GM18951 (cell line): Measurements from ENCODE around the gene TADA3.
"Not testable (repeated sequence)": the region's sequence is repeated elsewhere in the genome, so short reads cannot be mapped to it uniquely, and the experiment has no call there.

Experiments used
- POLR2A ChIP-seq: IDR thresholded peaks from 4 replicates; pipeline ENCODE4 v1.6.1; 2011; ENCODE audit warnings: mild to moderate bottlenecking; ENCODE audit not compliant: insufficient read length, insufficient read depth; ENCODE audit errors: extremely low read depth
- in situ Hi-C: fragments of 300-500 bp; cut with MboI; formaldehyde crosslinking; loops from one replicate; pipeline ENCODE4 v1.12.0; 2022; ENCODE audit warnings: low sequenced_read_pairs, mixed read lengths, inconsistent platforms; ENCODE audit not compliant: unreplicated experiment

TADA3 gene

DNA sequence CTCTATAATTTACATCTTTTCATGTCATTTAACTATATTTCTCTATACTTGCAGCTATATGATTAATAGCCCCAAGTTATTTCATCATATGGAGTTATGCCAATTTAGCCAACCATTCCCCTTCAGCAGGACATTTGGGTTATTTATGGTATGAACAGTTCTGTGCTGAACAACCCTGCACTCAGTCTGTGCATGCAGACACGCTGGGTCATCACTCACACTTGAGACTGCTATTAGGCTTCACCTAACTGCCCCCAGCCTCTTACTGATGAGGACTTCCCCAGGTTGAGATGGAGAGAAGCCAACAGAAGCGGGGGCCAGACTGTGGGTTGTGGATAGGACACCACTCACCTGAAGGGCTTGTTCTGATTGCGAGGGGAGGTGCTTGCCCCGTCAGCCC lies 7.3 kb downstream of the TADA3 start:
- in situ Hi-C loops, result no loop called here

GRCh38 chr3:9783954-9784353 lies 8.3 kb downstream of the TADA3 start:
- in situ Hi-C loops, result no loop called here
- TF ChIP-seq POLR2A, result no peak

More for the DNA sequence above, 7.3 kb downstream of the TADA3 start:
- no peak for TF ChIP-seq POLR2A

DNA sequence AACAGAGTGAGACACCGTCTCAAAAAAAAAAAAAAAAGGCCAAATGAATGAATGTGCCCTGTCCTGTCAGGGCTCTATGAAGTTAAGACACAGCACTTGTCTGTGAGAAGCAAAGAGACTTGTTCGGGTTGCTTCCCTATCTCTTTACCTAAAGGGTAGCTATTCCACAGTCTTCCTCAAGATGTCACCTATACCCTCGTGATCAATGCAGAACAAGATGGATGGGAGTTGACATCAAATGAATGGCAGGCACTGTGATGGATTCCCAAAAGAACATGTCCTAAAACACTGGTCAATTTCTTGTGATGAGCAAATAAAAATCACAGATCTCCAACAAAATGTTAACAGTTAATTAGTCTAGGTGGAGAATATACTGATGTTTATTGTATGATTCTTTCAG lies 9.5 kb downstream of the TADA3 start:
- in situ Hi-C loops, result no loop called here
- TF ChIP-seq POLR2A, result no peak

- no peak for TF ChIP-seq POLR2A
- in situ Hi-C loops, result no loop called here
Measured at GRCh38 chr3:9781978-9782603, 10.2 kb downstream of the TADA3 start.

GRCh38 chr3:9781551-9781950 lies 10.7 kb downstream of the TADA3 start:
- TF ChIP-seq POLR2A, result no peak

DNA sequence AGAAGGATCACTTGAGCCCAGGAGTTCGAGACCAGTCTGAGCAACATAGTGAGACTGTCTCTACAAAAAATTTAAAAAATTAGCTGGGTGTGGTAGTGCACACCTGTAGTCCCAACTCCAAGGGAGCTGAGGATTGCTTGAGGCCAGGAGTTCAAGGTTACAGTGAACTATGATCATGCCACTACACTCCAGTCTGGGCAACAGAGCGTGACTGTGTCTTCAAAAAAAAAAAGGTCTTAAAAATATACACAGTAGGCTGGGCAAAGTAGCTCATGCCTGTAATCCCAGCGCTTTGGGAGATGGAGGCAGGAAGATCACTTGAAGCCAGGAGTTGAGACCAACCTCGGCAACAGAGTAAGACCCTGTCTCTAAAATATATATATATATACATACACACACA lies 11.4 kb downstream of the TADA3 start:
- in situ Hi-C loops, result no loop called here
- no peak for TF ChIP-seq POLR2A

More at GRCh38 chr3:9781551-9781950, 10.7 kb downstream of the TADA3 start:
- in situ Hi-C loops, result no loop called here

GRCh38 chr3:9780458-9780812 lies 11.8 kb downstream of the TADA3 start:
- no peak for TF ChIP-seq POLR2A
- in situ Hi-C loops, result no loop called here

DNA sequence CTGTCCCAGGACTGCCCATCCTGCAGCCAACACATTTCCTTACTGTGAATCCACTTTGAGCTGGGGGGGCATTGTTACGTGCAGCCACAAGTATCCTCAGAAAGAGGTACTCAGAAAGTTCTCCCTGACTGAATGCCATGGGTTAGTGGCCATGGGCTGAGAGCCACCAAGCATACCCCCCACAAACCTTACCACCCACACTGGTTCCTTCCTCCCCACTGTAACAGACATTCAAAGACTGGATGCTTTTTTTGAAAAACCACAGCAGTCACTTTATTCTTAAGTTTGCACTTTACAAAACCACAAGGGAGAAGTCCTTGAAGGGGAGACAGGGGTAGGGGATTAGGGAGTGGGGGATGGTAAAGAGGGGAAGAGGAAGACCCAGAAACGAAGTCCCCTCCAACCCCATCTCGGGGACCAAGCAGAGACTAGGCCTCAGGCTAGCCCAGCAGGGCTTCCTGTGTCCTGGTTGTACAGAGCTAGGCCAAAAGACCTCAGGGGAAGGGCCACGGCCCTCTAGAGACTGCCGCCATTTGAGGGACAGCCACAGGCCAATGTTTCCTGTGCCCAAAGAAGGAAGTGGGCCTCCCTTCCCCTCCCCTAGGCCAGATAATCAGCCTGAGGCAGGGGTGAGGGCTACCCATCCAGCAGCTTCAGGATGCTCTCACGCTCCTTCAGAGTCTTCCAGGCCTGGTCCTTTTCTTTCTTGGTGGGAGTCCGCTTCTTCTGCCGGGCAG lies 12.4 kb downstream of the TADA3 start:
- no peak for TF ChIP-seq POLR2A
- in situ Hi-C loops, result no loop called here

- in situ Hi-C loops, result no loop called here
- no peak for TF ChIP-seq POLR2A
Measured at GRCh38 chr3:9779075-9779593, 13.1 kb downstream of the TADA3 start.

DNA sequence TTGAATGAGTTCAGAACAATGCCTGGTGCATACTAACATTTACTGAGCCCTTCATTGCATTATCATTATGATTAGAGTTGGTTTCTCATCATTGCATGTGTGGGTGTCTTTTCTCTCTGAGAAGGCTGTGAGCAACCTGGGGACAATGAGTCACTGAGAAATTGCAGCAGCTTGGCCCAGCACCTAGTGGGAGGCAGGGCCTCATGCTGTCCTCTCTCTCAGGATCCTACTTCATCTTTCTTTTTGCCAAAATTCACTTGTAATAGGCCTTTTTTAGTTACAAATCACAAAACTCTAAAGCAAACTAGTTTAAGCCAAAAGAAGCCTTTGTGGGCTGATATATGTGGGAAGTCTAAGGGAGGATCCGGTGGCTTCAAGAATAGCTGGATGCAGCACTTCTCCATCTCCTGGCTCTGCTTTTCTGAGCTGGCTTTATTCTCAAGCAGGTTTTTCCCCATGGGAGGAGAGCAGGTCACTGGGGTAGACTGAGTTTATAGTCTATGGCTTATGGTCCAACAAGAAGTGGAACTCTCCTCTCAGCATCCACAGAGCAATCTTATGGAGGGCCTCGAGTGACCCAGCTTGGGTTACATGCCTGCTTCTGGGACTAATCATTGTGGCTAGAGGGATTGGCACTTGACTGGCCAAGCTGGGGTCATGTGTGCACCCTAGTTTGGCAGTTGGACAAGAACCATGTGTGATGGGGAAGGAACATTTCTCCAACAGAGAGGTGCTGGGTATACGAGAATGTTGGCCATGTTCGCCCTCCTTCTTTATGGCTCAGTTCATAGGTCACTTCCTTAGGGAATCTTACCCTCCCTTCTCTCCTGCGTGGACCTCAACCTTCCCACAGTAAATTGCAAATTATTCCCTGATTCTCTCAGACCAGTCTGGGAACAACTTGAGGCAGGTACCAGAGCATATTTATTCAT lies 13.9 kb downstream of the TADA3 start:
- TF ChIP-seq POLR2A, result no peak
- in situ Hi-C loops, result no loop called here

DNA sequence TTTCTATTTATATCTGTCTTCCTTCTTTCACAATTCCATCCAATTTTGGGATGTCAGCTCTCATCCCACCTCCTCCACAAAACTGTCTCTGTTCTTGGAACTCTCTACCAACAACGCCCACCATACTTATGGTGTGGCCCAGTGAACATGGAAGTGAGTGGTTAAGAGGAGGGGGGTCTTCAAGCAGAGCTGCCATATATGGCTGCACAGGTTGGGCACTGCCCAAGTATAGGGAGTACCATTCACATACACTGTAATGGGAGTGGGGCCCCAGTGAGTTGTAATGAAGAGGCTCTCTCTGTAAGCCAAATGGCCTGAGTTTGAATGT lies 14.6 kb downstream of the TADA3 start:
- in situ Hi-C loops, result no loop called here
- TF ChIP-seq POLR2A, result no peak

- no peak for TF ChIP-seq POLR2A
- in situ Hi-C loops, result no loop called here
Measured at GRCh38 chr3:9776896-9777693, 15.2 kb downstream of the TADA3 start.

GRCh38 chr3:9771007-9771406 lies 21.3 kb downstream of the TADA3 start:
- in situ Hi-C loops, result not testable (repeated sequence)
